ENCODE data around the gene DHRS3. TPM values are rescaled to one million over a fixed set of nuclear protein-coding genes. Genes with fewer than 3 reads are reported as not detected.

DHRS3 gene
- total RNA-seq, 1 experiment from 2014 or later, result 54.5 TPM

- TF ChIP-seq CTCF (conservative IDR thresholded peaks at IDR 0.05), result no peak
- Mint-ChIP-seq H3K9me3 (no peaks in the 10 kb centered on the region; a peak in 1 of 5 replicates), H3K27ac (no peak overlapping the region), H3K4me3 (no peak overlapping the region), H3K4me1 (peaks cover 59 to 67% of the 10 kb centered on the region in 2 experiments), H3K36me3 (ENCODE audit: insufficient read depth in 1 of 3, low read depth in 3 of 3) (peaks cover 0 to 34% (median 17%) of the 10 kb centered on the region in 3 experiments; a peak in 5 of 7 replicates), H3K27me3 (ENCODE audit: low read depth) (peaks cover 21% of the 10 kb centered on the region)
- no peak overlapping the region for H3K9ac ChIP-seq (ENCODE audit: extremely low read depth, insufficient read length, low read length)
- H3K4me1 ChIP-seq (ENCODE audit: insufficient read depth, low read length), result no peaks in the 10 kb centered on the region; the same call in 1 of the 2 replicates
- H4K5ac ChIP-seq (ENCODE audit: insufficient read length, low read depth, low read length), result no peak overlapping the region
- H4K20me1 ChIP-seq (ENCODE audit: control insufficient read depth, insufficient read depth, insufficient read length), result no peaks in the 10 kb centered on the region
- no peak overlapping the region for H2AFZ ChIP-seq (ENCODE audit: low read length)
- no peak overlapping the region for H3T11ph ChIP-seq (ENCODE audit: low read length)
- H4K8ac ChIP-seq (replicated peaks; ENCODE audit: insufficient read length, low read depth, low read length), result no peak overlapping the region
- no peak overlapping the region for H3K56ac ChIP-seq (ENCODE audit: insufficient read length, low read depth, low read length)
- no peak overlapping the region for H2BK20ac ChIP-seq (ENCODE audit: low read depth, low read length, poor library complexity, severe bottlenecking)
- H3K27me3 ChIP-seq (ENCODE audit: insufficient read depth, low read length), result no peaks in the 10 kb centered on the region
- H3K9me3 ChIP-seq (ENCODE audit: control insufficient read depth, low read depth, low read length), result no peaks in the 10 kb centered on the region
- no peak overlapping the region for H2BK120ac ChIP-seq (ENCODE audit: low read depth, low read length, poor library complexity, severe bottlenecking)
- no peak overlapping the region for H3K27ac ChIP-seq (ENCODE audit: insufficient read length, low read depth, low read length)
- no peak overlapping the region for H3K14ac ChIP-seq (ENCODE audit: insufficient read depth, low read length)
- H3K79me1 ChIP-seq (ENCODE audit: insufficient read depth, low read depth, low read length, poor library complexity, severe bottlenecking), result no peaks in the 10 kb centered on the region
- H3K79me2 ChIP-seq (ENCODE audit: insufficient read depth, low read length), result no peaks in the 10 kb centered on the region
- no peak overlapping the region for H4K91ac ChIP-seq (ENCODE audit: insufficient read length, low read depth, low read length)
- H2AK5ac ChIP-seq (ENCODE audit: insufficient read length, low read length), result no peak overlapping the region
- H2BK12ac ChIP-seq (ENCODE audit: insufficient read length, low read depth, low read length), result no peak overlapping the region
- no peak overlapping the region for H3K18ac ChIP-seq (ENCODE audit: insufficient read length, low read depth, low read length)
- H3K4me2 ChIP-seq (ENCODE audit: insufficient read depth, insufficient read length, low read length), result no peak overlapping the region
- no CpG with 5 or more reads among the region's 5 CpGs for WGBS (ENCODE audit: extremely low coverage, insufficient read length, low lambda C conversion rate)
- DNase-seq, result no peak
- no peak overlapping the region for H3K23ac ChIP-seq (ENCODE audit: insufficient read length, low read depth, low read length)
- H3K23me2 ChIP-seq (ENCODE audit: insufficient read length, low read depth, low read length, poor library complexity, severe bottlenecking), result peaks cover 12% of the 10 kb centered on the region
- no peak overlapping the region for H2BK5ac ChIP-seq (ENCODE audit: insufficient read length, low read length)
- H3K4ac ChIP-seq (ENCODE audit: low read depth, low read length), result no peak overlapping the region
- no peak overlapping the region for H2BK15ac ChIP-seq (ENCODE audit: low read depth, low read length)
These were observed 18.4 kb downstream of the DHRS3 start for GRCh38 chr1:12599657-12600056.

All from H9 (cell line).